HPDE6-E6E7 (cell line): ENCODE results near the gene ELF5.

Experiments used
- DNase-seq: peaks from one replicate; pipeline ENCODE4 v3.0.0; 2011; ENCODE audit warnings: missing footprints; ENCODE audit errors: extremely low spot score

Gene ELF5

GRCh38 chr11:34454308-34455032, 59.1 kb downstream of the ELF5 start:
- DNase-seq = no peak

- DNase-seq = no peak
Measured at GRCh38 chr11:34451053-34451452, 62.5 kb downstream of the ELF5 start.

- DNase-seq = no peak
Measured at GRCh38 chr11:34449013-34449412, 64.6 kb downstream of the ELF5 start.

GRCh38 chr11:34448223-34448994, 65.2 kb downstream of the ELF5 start:
- DNase-seq = no peak

- DNase-seq = no peak
Measured at GRCh38 chr11:34447044-34447443, 66.5 kb downstream of the ELF5 start.

- DNase-seq = no peak
Measured at GRCh38 chr11:34446386-34446785, 67.2 kb downstream of the ELF5 start.

GRCh38 chr11:34445956-34446355, 67.6 kb downstream of the ELF5 start:
- DNase-seq = no peak

- no peak for DNase-seq
Measured at GRCh38 chr11:34444428-34444827, 69.2 kb downstream of the ELF5 start.

GRCh38 chr11:34443136-34443535, 70.5 kb downstream of the ELF5 start:
- no peak for DNase-seq

- DNase-seq = no peak
Measured at GRCh38 chr11:34441814-34442213, 71.8 kb downstream of the ELF5 start.

- DNase-seq = no peak
Measured at GRCh38 chr11:34439610-34440198, 73.9 kb downstream of the ELF5 start.

- DNase-seq = peak; percentile 97
Measured at GRCh38 chr11:34438529-34439507, 74.8 kb downstream of the ELF5 start, which contains the start of gene CAT. CAT (plus strand) TSS chr11:34438934; CDS start chr11:34439014, 80 bp downstream.

- DNase-seq = no peak
Measured at GRCh38 chr11:34437224-34438125, 76.1 kb downstream of the ELF5 start.

- no peak for DNase-seq
Measured at GRCh38 chr11:34433899-34434298, 79.7 kb downstream of the ELF5 start.

- no peak for DNase-seq
Measured at GRCh38 chr11:34432822-34433221, 80.8 kb downstream of the ELF5 start.

- no peak for DNase-seq
Measured at GRCh38 chr11:34431979-34432378, 81.6 kb downstream of the ELF5 start.
